CD4-positive, CD25-positive, alpha-beta regulatory T cell (primary cell): ENCODE results near the gene SLC4A11. TPM values are rescaled to one million over a fixed set of nuclear protein-coding genes. Genes with fewer than 3 reads are reported as not detected.

Experiments used
- ATAC-seq, 2 donors: fragments of 150-1000 bp; cut with Tn5 transposase; one replicate each; pipeline ENCODE4 v1.10.0; 2021; ENCODE audit warnings: low read depth in 2 of 2, moderate number of reproducible peaks in 2 of 2, moderate library complexity in 1 of 2
- DNase-seq, 3 donors: peaks; one replicate each; pipeline versions ENCODE4 v3.0.0 to v3.0.0-alpha.2; 2012 to 2022; ENCODE audit warnings: mixed read lengths in 1 of 3
- H3K27ac ChIP-seq: one replicate; pipeline ENCODE4 v1.7.0; 2013; ENCODE audit warnings: mild to moderate bottlenecking, low read length; ENCODE audit not compliant: insufficient read depth, poor library complexity, severe bottlenecking
- H3K27me3 ChIP-seq: one replicate; pipeline ENCODE4 v1.7.0; 2013; ENCODE audit warnings: low read length; ENCODE audit not compliant: control insufficient read depth, insufficient read depth
- H3K36me3 ChIP-seq: one replicate; pipeline ENCODE4 v1.7.0; 2013; ENCODE audit warnings: mild to moderate bottlenecking, low read length, moderate library complexity; ENCODE audit not compliant: control insufficient read depth, insufficient read depth
- H3K4me1 ChIP-seq: 2 replicates; pipeline ENCODE4 v1.7.0; 2013; ENCODE audit warnings: mild to moderate bottlenecking, low read length; ENCODE audit not compliant: insufficient read depth, control insufficient read depth, poor library complexity, severe bottlenecking
- H3K4me3 ChIP-seq: one replicate; pipeline ENCODE4 v1.7.0; 2013; ENCODE audit warnings: low read depth, mild to moderate bottlenecking, low read length, moderate library complexity
- H3K9me3 ChIP-seq, 2 experiments: 1 replicate in 1 of 2; 2 replicates in 1 of 2; pipeline ENCODE4 v1.7.0; 2013; ENCODE audit warnings: low read length in 2 of 2, mild to moderate bottlenecking in 1 of 2, moderate library complexity in 1 of 2; ENCODE audit not compliant: control insufficient read depth in 2 of 2
- H3K27ac Mint-ChIP-seq, 3 donors: one replicate each; pipeline ENCODE4 v1.8.0; 2020 to 2022; ENCODE audit warnings: mild to moderate bottlenecking in 3 of 3, mixed read lengths in 3 of 3, moderate library complexity in 2 of 3
- H3K27me3 Mint-ChIP-seq: one replicate; pipeline ENCODE4 v1.8.0; 2022; ENCODE audit warnings: mild to moderate bottlenecking, mixed read lengths
- H3K36me3 Mint-ChIP-seq: one replicate; pipeline ENCODE4 v1.8.0; 2020; ENCODE audit warnings: mixed read lengths
- H3K4me1 Mint-ChIP-seq, 4 donors: one replicate each; pipeline ENCODE4 v1.8.0; 2020 to 2022; ENCODE audit warnings: mixed read lengths in 4 of 4, mild to moderate bottlenecking in 1 of 4
- H3K4me3 Mint-ChIP-seq, 4 donors: one replicate each; pipeline ENCODE4 v1.8.0; 2020 to 2022; ENCODE audit warnings: mild to moderate bottlenecking in 4 of 4, mixed read lengths in 4 of 4, moderate library complexity in 3 of 4
- H3K9me3 Mint-ChIP-seq, 7 donors: one replicate each; pipeline ENCODE4 v1.8.0; 2020 to 2022; ENCODE audit warnings: mixed read lengths in 7 of 7, mild to moderate bottlenecking in 3 of 7, moderate library complexity in 2 of 7
- polyA plus RNA-seq, 4 donors: library from polyadenylated mRNA; unstranded; fragments of 300-500 nt; fragmentation: Illumina TruSeq; gene quantifications; one replicate each; pipeline ENCODE4 v1.2.3, GENCODE V29; 2021
- total RNA-seq: library from RNA; stranded (reverse); gene quantifications from one replicate; pipeline ENCODE4 v1.2.3, GENCODE V29; 2022

SLC4A11 gene
- total and polyA plus RNA-seq, 5 donors from 2014 or later = 0.51 to 0.52 TPM; not detected in 3

- ATAC-seq (no peak), DNase-seq (no peak)
- Histone ChIP-seq H3K4me3 (no peak overlapping the region), H3K36me3 (peaks cover 21% of the 10 kb centered on the region), H3K27me3 (no peaks in the 10 kb centered on the region), H3K9me3 (no peaks in the 10 kb centered on the region), H3K27ac (no peak overlapping the region), H3K4me1 (no peaks in the 10 kb centered on the region)
- Mint-ChIP-seq H3K27me3 (no peaks in the 10 kb centered on the region), H3K4me1 (no peaks in the 10 kb centered on the region), H3K9me3 (no peaks in the 10 kb centered on the region), H3K36me3 (peaks cover 33% of the 10 kb centered on the region), H3K4me3 (no peak overlapping the region), H3K27ac (peak overlapping the region in 2 of 3 donors; percentile 25 to 31)
Observed at GRCh38 chr20:3275966-3276679, 37.1 kb upstream of the SLC4A11 start.

GRCh38 chr20:3275064-3275935 is 36.3 kb upstream of the SLC4A11 start:
- H3K9me3 Mint-ChIP-seq = no peaks in the 10 kb centered on the region
- Histone ChIP-seq H3K4me3 (no peak overlapping the region), H3K4me1 (no peaks in the 10 kb centered on the region), H3K9me3 (no peaks in the 10 kb centered on the region), H3K27me3 (no peaks in the 10 kb centered on the region), H3K27ac (no peak overlapping the region), H3K36me3 (peaks cover 17% of the 10 kb centered on the region)
- DNase-seq (no peak), ATAC-seq (no peak)
- H3K27me3 Mint-ChIP-seq = no peaks in the 10 kb centered on the region
- no peaks in the 10 kb centered on the region for H3K4me1 Mint-ChIP-seq
- no peak overlapping the region for H3K4me3 Mint-ChIP-seq
- H3K36me3 Mint-ChIP-seq = peaks cover 35% of the 10 kb centered on the region
- H3K27ac Mint-ChIP-seq = no peak overlapping the region

- no peaks in the 10 kb centered on the region for H3K27me3 ChIP-seq
- no peaks in the 10 kb centered on the region for H3K4me1 ChIP-seq
- no peaks in the 10 kb centered on the region for H3K9me3 Mint-ChIP-seq
- DNase-seq (no peak), ATAC-seq (no peak)
- H3K27me3 Mint-ChIP-seq = no peaks in the 10 kb centered on the region
- peak overlapping the region in 1 of 3 donors; percentile 67 for H3K27ac Mint-ChIP-seq
- no peak overlapping the region for H3K4me3 Mint-ChIP-seq
- no peak overlapping the region for H3K27ac ChIP-seq
- peaks cover 31% of the 10 kb centered on the region for H3K36me3 Mint-ChIP-seq
- no peak overlapping the region for H3K4me3 ChIP-seq
- no peaks in the 10 kb centered on the region for H3K9me3 ChIP-seq
- H3K36me3 ChIP-seq = peaks cover 7% of the 10 kb centered on the region
- no peaks in the 10 kb centered on the region for H3K4me1 Mint-ChIP-seq
Observed at GRCh38 chr20:3273371-3273770, 34.4 kb upstream of the SLC4A11 start.

GRCh38 chr20:3270051-3270450 is 31.1 kb upstream of the SLC4A11 start:
- H3K36me3 Mint-ChIP-seq = peaks cover 27% of the 10 kb centered on the region
- no peaks in the 10 kb centered on the region for H3K27me3 ChIP-seq
- H3K9me3 ChIP-seq = no peaks in the 10 kb centered on the region
- no peak for ATAC-seq
- H3K27ac ChIP-seq = no peak overlapping the region
- H3K4me3 ChIP-seq = no peak overlapping the region
- no peak overlapping the region for H3K27ac Mint-ChIP-seq
- no peaks in the 10 kb centered on the region for H3K9me3 Mint-ChIP-seq
- no peaks in the 10 kb centered on the region for H3K4me1 ChIP-seq
- DNase-seq = no peak
- H3K4me1 Mint-ChIP-seq = no peaks in the 10 kb centered on the region
- no peak overlapping the region for H3K4me3 Mint-ChIP-seq
- H3K27me3 Mint-ChIP-seq = no peaks in the 10 kb centered on the region
- H3K36me3 ChIP-seq = peaks cover 5% of the 10 kb centered on the region

- H3K9me3 ChIP-seq = no peaks in the 10 kb centered on the region
- H3K4me3 ChIP-seq = no peak overlapping the region
- DNase-seq (no peak), ATAC-seq (no peak)
- Mint-ChIP-seq H3K27me3 (no peaks in the 10 kb centered on the region), H3K9me3 (no peaks in the 10 kb centered on the region), H3K4me3 (no peak overlapping the region), H3K36me3 (peaks cover 39% of the 10 kb centered on the region), H3K4me1 (no peaks in the 10 kb centered on the region), H3K27ac (no peak overlapping the region)
- H3K36me3 ChIP-seq = peaks cover 34% of the 10 kb centered on the region
- no peaks in the 10 kb centered on the region for H3K4me1 ChIP-seq
- H3K27me3 ChIP-seq = no peaks in the 10 kb centered on the region
- H3K27ac ChIP-seq = no peak overlapping the region
Observed at GRCh38 chr20:3262566-3262965, 23.6 kb upstream of the SLC4A11 start.

GRCh38 chr20:3258429-3258828 is 19.4 kb upstream of the SLC4A11 start:
- DNase-seq (no peak), ATAC-seq (no peak)
- Histone ChIP-seq H3K4me1 (no peaks in the 10 kb centered on the region), H3K36me3 (peaks cover 44% of the 10 kb centered on the region), H3K4me3 (no peak overlapping the region), H3K27ac (no peak overlapping the region), H3K9me3 (no peaks in the 10 kb centered on the region), H3K27me3 (no peaks in the 10 kb centered on the region)
- Mint-ChIP-seq H3K27ac (no peak overlapping the region), H3K9me3 (no peaks in the 10 kb centered on the region), H3K4me3 (no peak overlapping the region), H3K36me3 (peaks cover 55% of the 10 kb centered on the region), H3K4me1 (no peaks in the 10 kb centered on the region), H3K27me3 (no peaks in the 10 kb centered on the region)

- H3K4me3 ChIP-seq = no peak overlapping the region
- Mint-ChIP-seq H3K4me1 (no peaks in the 10 kb centered on the region), H3K27ac (peak overlapping the region in 1 of 3 donors; percentile 23), H3K4me3 (no peak overlapping the region), H3K27me3 (no peaks in the 10 kb centered on the region), H3K36me3 (peaks cover 51% of the 10 kb centered on the region), H3K9me3 (no peaks in the 10 kb centered on the region)
- H3K4me1 ChIP-seq = no peaks in the 10 kb centered on the region
- ATAC-seq = no peak
- DNase-seq = no peak
- H3K27ac ChIP-seq = no peak overlapping the region
- H3K9me3 ChIP-seq = no peaks in the 10 kb centered on the region
- no peaks in the 10 kb centered on the region for H3K27me3 ChIP-seq
- peaks cover 50% of the 10 kb centered on the region for H3K36me3 ChIP-seq
Observed at GRCh38 chr20:3255728-3256127, 16.7 kb upstream of the SLC4A11 start.
